ENCODE data around the gene RABGAP1L.

- TF ChIP-seq CTCF (conservative IDR thresholded peaks at IDR 0.05) (no peak), EZH2 (IDR thresholded peaks at IDR 0.05; ENCODE audit: low read depth) (no peak)
Measured at GRCh38 chr1:174465855-174466254, 306.5 kb downstream of the RABGAP1L start.
